SK-N-SH (cell line): Measurements from ENCODE around the gene TSSK6. TPM values are rescaled to one million over a fixed set of nuclear protein-coding genes. Genes with fewer than 3 reads are reported as not detected.

Experiments used
- CTCF ChIA-PET: fragments of 300-600, 350-600 bp; formaldehyde crosslinking; extraction: SDS; loops from one replicate; lab custom pipeline; 2021; lab: Yijun Ruan, JAX
- POLR2A ChIA-PET: fragments of 350-600 bp; sonication (Branson Sonifier 250); formaldehyde crosslinking; extraction: SDS; loops from one replicate; lab custom pipeline; 2020; ENCODE audit warnings: antibody characterized with exemption, inconsistent platforms; lab: Yijun Ruan, JAX
- DNase-seq: peaks from one replicate; pipeline ENCODE4 v3.0.0; 2012
- H2AFZ ChIP-seq: fragments of 200-600 bp; sonication (generic); 2 replicates; pipeline ENCODE4 v1.8.1; 2016; ENCODE audit warnings: antibody characterized with exemption, mild to moderate bottlenecking, low read depth
- H3F3A ChIP-seq: fragments of 200-600 bp; sonication (generic); replicated peaks from 2 replicates; pipeline ENCODE3; 2016; ENCODE audit warnings: antibody characterized with exemption, mild to moderate bottlenecking; ENCODE audit not compliant: insufficient read depth
- H3K27ac ChIP-seq, 2 experiments: fragments of 200-500 bp in 1 of 2; fragments of 200-600 bp in 1 of 2; sonication (Bioruptor generic) in 1 of 2; sonication (generic), shearing (Covaris generic) in 1 of 2; 2 replicates each; pipeline versions ENCODE4 v1.5.1 to v1.6.1; 2014 to 2016; ENCODE audit warnings: low read depth in 2 of 2, inconsistent platforms in 1 of 2, low read length in 1 of 2, mild to moderate bottlenecking in 1 of 2, mixed read lengths in 1 of 2
- H3K27me3 ChIP-seq: fragments of 200-600 bp; sonication (generic), shearing (Covaris generic); 2 replicates; pipeline ENCODE4 v1.6.1; 2016; ENCODE audit warnings: mixed run types; ENCODE audit not compliant: insufficient read depth
- H3K36me3 ChIP-seq, 2 experiments: fragments of 200-500 bp in 1 of 2; fragments of 200-600 bp in 1 of 2; sonication (Bioruptor generic) in 1 of 2; sonication (generic) in 1 of 2; replicated peaks in 1 of 2; 2 replicates each; pipeline versions ENCODE3 to v1.5.1; 2014 to 2016; ENCODE audit warnings: low read length in 1 of 2, mild to moderate bottlenecking in 1 of 2; ENCODE audit not compliant: insufficient read depth in 2 of 2, control insufficient read depth in 1 of 2
- H3K4me1 ChIP-seq, 2 experiments: fragments of 200-500 bp in 1 of 2; fragments of 200-600 bp in 1 of 2; sonication (Bioruptor generic) in 1 of 2; sonication (generic), shearing (Covaris generic) in 1 of 2; 2 replicates each; pipeline versions ENCODE4 v1.5.1 to v1.6.1; 2014 to 2016; ENCODE audit warnings: low read depth in 1 of 2, low read length in 1 of 2, mixed run types in 1 of 2; ENCODE audit not compliant: insufficient read depth in 2 of 2, control insufficient read depth in 1 of 2
- H3K4me2 ChIP-seq: fragments of 200-600 bp; sonication (generic), shearing (Covaris generic); 2 replicates; pipeline ENCODE4 v1.6.1; 2017; ENCODE audit warnings: mixed run types
- H3K4me3 ChIP-seq, 2 experiments: fragments of 200-500 bp in 1 of 2; fragments of 200-600 bp in 1 of 2; sonication (Bioruptor generic) in 1 of 2; sonication (generic), shearing (Covaris generic) in 1 of 2; 2 replicates each; pipeline versions ENCODE4 v1.5.1 to v1.8.1; 2014 to 2016; ENCODE audit warnings: low read depth in 2 of 2, inconsistent platforms in 1 of 2, low read length in 1 of 2, mild to moderate bottlenecking in 1 of 2, mixed read lengths in 1 of 2, moderate library complexity in 1 of 2
- H3K79me2 ChIP-seq: fragments of 200-600 bp; sonication (generic); 2 replicates; pipeline ENCODE4 v1.8.1; 2017; ENCODE audit warnings: mild to moderate bottlenecking; ENCODE audit not compliant: insufficient read depth
- H3K9ac ChIP-seq: fragments of 200-600 bp; sonication (generic); 2 replicates; pipeline ENCODE4 v1.6.1; 2017; ENCODE audit warnings: mixed run types
- H3K9me2 ChIP-seq: fragments of 200-600 bp; sonication (generic); 2 replicates; pipeline ENCODE4 v1.6.1; 2017; ENCODE audit warnings: mixed run types
- H3K9me3 ChIP-seq: fragments of 200-600 bp; sonication (generic); 2 replicates; pipeline ENCODE4 v1.6.1; 2017; ENCODE audit warnings: mixed run types, mild to moderate bottlenecking, moderate library complexity
- H4K20me1 ChIP-seq: fragments of 200-600 bp; sonication (generic); 2 replicates; pipeline ENCODE4 v1.6.1; 2017; ENCODE audit warnings: mild to moderate bottlenecking, mixed run types; ENCODE audit not compliant: insufficient read depth
- CHD2 ChIP-seq: fragments of 150-350 bp; IDR thresholded peaks from 2 replicates; pipeline ENCODE4 v1.6.1; 2018; ENCODE audit warnings: low read length; ENCODE audit not compliant: partially characterized antibody
- CTCF ChIP-seq: fragments of 200-600 bp; sonication (generic); IDR thresholded peaks from 2 replicates; pipeline ENCODE4 v1.6.1; 2017; ENCODE audit warnings: antibody characterized with exemption, mild to moderate bottlenecking, moderate library complexity
- ELF1 ChIP-seq: IDR thresholded peaks from 2 replicates; pipeline ENCODE4 v1.4.0; 2012
- EP300 ChIP-seq, 2 experiments: IDR thresholded peaks; 2 replicates each; pipeline versions ENCODE4 v1.4.0 to v1.6.1; 2012; ENCODE audit warnings: borderline replicate concordance in 1 of 2, low read depth in 1 of 2, low read length in 1 of 2
- GABPA ChIP-seq: IDR thresholded peaks from 2 replicates; pipeline ENCODE4 v1.4.0; 2012; ENCODE audit warnings: low read depth, mild to moderate bottlenecking
- IRF3 ChIP-seq: fragments of 150-350 bp; IDR thresholded peaks from 2 replicates; pipeline ENCODE4 v1.6.1; 2016; ENCODE audit warnings: mild to moderate bottlenecking, low read depth, low read length
- MAX ChIP-seq: IDR thresholded peaks from 2 replicates; pipeline ENCODE4 v1.4.0; 2012; ENCODE audit warnings: low read depth
- MXI1 ChIP-seq: IDR thresholded peaks from 2 replicates; pipeline ENCODE4 v1.6.1; 2012; ENCODE audit warnings: mild to moderate bottlenecking, low read depth, low read length, improper control_type of control experiment
- NRF1 ChIP-seq: IDR thresholded peaks from 2 replicates; pipeline ENCODE4 v1.6.1; 2012; ENCODE audit warnings: low read depth, mild to moderate bottlenecking, low read length
- POLR2AphosphoS5 ChIP-seq: IDR thresholded peaks from 2 replicates; pipeline ENCODE4 v1.6.1; 2012; ENCODE audit warnings: low read depth, low read length
- RAD21 ChIP-seq: IDR thresholded peaks from 2 replicates; pipeline ENCODE4 v1.6.1; 2012; ENCODE audit warnings: mild to moderate bottlenecking, low read length
- RFX5 ChIP-seq: IDR thresholded peaks from 2 replicates; pipeline ENCODE4 v1.6.1; 2012; ENCODE audit warnings: mild to moderate bottlenecking, improper control_type of control experiment, low read length
- RXRA ChIP-seq: IDR thresholded peaks from 2 replicates; pipeline ENCODE4 v1.4.0; 2012; ENCODE audit warnings: low read depth, mild to moderate bottlenecking, borderline replicate concordance
- TAF1 ChIP-seq: IDR thresholded peaks from 2 replicates; pipeline ENCODE4 v1.6.1; 2012; ENCODE audit warnings: low read depth, mild to moderate bottlenecking, low read length, moderate library complexity, borderline replicate concordance
- TCF12 ChIP-seq: IDR thresholded peaks from 2 replicates; pipeline ENCODE4 v1.4.0; 2012
- USF1 ChIP-seq: IDR thresholded peaks from 2 replicates; pipeline ENCODE4 v1.4.0; 2012; ENCODE audit warnings: low read depth, borderline replicate concordance
- USF2 ChIP-seq: fragments of 150-350 bp; IDR thresholded peaks from 2 replicates; pipeline ENCODE4 v1.6.1; 2017; ENCODE audit warnings: antibody characterized with exemption, low read length, low read depth, borderline replicate concordance
- WGBS: methylation state at CpG from one replicate; pipeline ENCODE4 v1.1.6; 2017; ENCODE audit warnings: low lambda C conversion rate; 5-methylcytosine and 5-hydroxymethylcytosine counted together
- polyA plus RNA-seq, 3 experiments: library from polyadenylated mRNA; depleted of rRNA; stranded (reverse); fragments of >200 nt; gene quantifications; 2 replicates each; pipeline ENCODE4 v1.2.3, GENCODE V29; 2012
- TF ChIP-seq, protein P1 (sequence below): IDR thresholded peaks from 2 replicates; pipeline ENCODE4; 2012

The TSSK6 gene
- polyA plus RNA-seq, 1 of the 3 experiments (the other 2 are of a cell fraction): 3.1 TPM

DNA sequence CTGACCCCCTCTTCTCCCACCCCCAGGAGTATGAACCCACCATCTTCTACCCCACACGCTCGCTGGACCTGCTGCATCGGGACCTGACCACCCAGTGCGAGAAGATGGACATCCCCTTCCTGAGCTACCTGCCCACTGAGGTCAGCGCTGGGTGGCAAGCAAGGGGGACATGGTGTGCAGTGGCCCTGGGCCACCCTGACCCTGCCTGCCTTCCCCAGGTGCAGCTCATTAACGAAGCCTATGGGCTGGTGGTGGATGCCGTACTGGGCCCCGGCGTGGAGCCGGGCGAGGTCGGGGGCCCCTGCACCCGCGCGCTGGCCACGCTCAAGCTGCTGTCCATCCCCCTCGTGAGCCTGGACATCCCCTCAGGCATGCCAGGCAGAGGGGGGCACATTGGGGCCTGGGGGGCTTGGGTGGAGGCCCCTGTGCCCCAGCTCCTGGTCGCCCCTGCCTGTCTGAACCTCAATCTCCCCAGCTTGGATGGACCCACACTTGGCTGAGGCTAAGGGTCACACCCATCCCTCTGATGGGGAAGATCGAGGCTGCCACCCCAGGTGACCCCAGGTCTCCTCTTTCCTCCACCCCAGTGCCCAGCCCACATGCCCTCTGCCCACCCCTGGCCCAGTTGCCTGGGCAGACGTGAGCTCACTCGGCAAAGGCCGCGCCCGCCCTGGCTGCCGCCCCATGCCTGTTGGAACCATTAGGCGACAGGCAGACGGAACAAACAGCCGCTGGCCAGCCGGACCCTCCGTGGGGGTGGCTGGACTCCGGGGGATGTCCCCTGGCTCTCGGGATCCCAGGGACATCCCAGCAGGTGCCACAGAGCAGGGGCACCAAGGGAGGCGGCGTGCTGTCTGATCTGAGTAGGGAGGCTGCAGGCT, 20.2 kb upstream of the TSSK6 start:
- POLR2A ChIA-PET: no interaction called here
- 96% methylated on average over 13 of the region's 34 CpGs for whole genome bisulfite sequencing
- H2AFZ ChIP-seq: no peak overlapping the region

More for the DNA sequence above, 20.2 kb upstream of the TSSK6 start:
- Histone ChIP-seq H3K9me3 (no peaks in the 10 kb centered on the region), H3K4me3 (no peak overlapping the region), H3K4me1 (peaks cover 0 to 17% of the 10 kb centered on the region in 2 experiments; a peak in 1 of 4 replicates), H3K27me3 (no peaks in the 10 kb centered on the region), H3K36me3 (no peaks in the 10 kb centered on the region), H3K79me2 (no peaks in the 10 kb centered on the region), H3K9me2 (no peaks in the 10 kb centered on the region), H3K4me2 (no peak overlapping the region), H4K20me1 (no peaks in the 10 kb centered on the region; the same call in 1 of the 2 replicates), H3K9ac (no peak overlapping the region)
- CTCF ChIA-PET: interaction anchor here (1.7 to 15.3 kb wide), 2 partner anchors 18 to 109 kb away, joined by 21 to 258 read pairs; partner anchors contain the start of gene GMIP
- TF ChIP-seq CHD2: no peak
- TF ChIP-seq MXI1: no peak
- TF ChIP-seq, protein P1, sequence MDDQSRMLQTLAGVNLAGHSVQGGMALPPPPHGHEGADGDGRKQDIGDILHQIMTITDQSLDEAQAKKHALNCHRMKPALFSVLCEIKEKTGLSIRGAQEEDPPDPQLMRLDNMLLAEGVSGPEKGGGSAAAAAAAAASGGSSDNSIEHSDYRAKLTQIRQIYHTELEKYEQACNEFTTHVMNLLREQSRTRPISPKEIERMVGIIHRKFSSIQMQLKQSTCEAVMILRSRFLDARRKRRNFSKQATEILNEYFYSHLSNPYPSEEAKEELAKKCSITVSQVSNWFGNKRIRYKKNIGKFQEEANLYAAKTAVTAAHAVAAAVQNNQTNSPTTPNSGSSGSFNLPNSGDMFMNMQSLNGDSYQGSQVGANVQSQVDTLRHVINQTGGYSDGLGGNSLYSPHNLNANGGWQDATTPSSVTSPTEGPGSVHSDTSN: no peak
- no peak for TF ChIP-seq TCF12
- TF ChIP-seq NRF1: no peak
- no peak for TF ChIP-seq RXRA
- no peak for TF ChIP-seq TAF1
- no peak for TF ChIP-seq MAX
- no peak for TF ChIP-seq RFX5
- no peak for TF ChIP-seq IRF3
- TF ChIP-seq GABPA: no peak
- no peak for TF ChIP-seq EP300 (IDR thresholded peaks at IDR 0.05; ENCODE audit: borderline replicate concordance in 1 of 2, low read depth in 1 of 2, low read length in 1 of 2)
- no peak for TF ChIP-seq POLR2AphosphoS5
- TF ChIP-seq USF2: no peak
- TF ChIP-seq CTCF: no peak
- no peak for TF ChIP-seq ELF1
- TF ChIP-seq USF1: no peak
- no peak for TF ChIP-seq RAD21
- TF ChIP-seq, all 33 proteins: peak for 0
- no peak overlapping the region for H3K27ac ChIP-seq
- H3F3A ChIP-seq: peaks cover 14% of the 10 kb centered on the region
- DNase-seq: no peak
